ENCODE data around the gene TBC1D22A. TPM values are rescaled to one million over a fixed set of nuclear protein-coding genes. Genes with fewer than 3 reads are reported as not detected.

The TBC1D22A gene
- total and polyA plus RNA-seq, 2 experiments from 2014 or later, result 9.6 to 13.3 TPM

DNA sequence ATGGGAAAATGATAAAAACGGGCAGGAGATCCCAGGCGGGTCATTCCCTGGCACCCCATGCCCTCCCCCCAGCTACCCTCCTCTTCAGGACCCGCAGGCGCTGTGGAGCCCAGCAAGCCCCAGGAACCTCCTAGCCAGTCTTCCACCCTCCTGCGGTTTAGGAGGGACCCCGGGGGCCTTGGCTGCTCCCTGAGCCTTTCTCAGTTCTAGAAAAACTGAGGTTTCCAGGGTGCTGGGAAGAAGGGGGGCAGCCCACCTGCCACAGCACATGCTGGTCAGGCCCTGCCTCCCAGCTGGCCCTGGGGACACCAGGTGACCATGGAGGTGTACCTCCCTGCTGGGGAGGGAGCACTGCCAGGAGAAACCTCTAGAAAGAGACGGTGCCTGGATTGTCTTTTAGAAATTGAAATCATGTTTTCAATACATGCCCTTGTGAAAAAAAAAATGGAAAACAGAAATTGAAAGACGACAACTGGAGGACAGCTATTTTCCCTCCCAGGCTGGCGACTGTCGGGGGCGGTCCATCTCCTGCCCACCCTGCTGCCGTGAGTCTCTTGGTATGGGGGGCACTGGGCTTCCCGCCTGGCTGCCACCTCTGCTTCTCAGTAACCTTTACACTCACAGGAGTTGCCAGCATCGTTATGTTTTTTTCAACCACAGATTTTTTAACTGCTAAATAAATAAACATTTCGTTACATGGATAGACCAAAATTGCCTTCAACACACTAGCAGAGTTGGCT lies 398.5 kb downstream of the TBC1D22A start (continued):
- no peak for TF ChIP-seq EZH2phosphoT487 (IDR thresholded peaks at IDR 0.05; ENCODE audit: unreplicated experiment)
- TF ChIP-seq, protein P1, sequence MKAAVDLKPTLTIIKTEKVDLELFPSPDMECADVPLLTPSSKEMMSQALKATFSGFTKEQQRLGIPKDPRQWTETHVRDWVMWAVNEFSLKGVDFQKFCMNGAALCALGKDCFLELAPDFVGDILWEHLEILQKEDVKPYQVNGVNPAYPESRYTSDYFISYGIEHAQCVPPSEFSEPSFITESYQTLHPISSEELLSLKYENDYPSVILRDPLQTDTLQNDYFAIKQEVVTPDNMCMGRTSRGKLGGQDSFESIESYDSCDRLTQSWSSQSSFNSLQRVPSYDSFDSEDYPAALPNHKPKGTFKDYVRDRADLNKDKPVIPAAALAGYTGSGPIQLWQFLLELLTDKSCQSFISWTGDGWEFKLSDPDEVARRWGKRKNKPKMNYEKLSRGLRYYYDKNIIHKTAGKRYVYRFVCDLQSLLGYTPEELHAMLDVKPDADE (IDR thresholded peaks at IDR 0.05), result no peak
- TF ChIP-seq ZNF331 (CRISPR knock-in tag; IDR thresholded peaks at IDR 0.05; ENCODE audit: low read depth), result no peak

DNA sequence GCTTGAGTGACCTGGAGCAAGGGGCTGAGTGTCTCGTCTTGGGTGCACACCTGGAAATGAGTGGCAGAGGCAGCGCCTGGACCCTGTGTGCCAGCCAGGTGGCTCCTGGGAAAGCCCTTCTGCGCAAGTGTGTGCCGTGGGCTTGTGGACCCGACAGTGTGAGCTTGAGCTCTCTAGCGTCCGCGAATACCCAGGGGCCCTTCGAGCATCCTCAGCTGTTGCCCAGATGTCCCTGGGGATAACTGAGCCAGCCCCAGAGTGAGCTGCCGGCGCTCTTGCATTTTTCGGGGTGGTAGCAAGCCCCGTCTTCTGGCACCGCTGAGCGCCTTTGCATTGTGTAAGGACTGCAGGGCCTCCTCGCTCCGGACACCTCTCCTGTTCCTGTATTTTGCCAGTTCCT lies 399.2 kb downstream of the TBC1D22A start:
- no peak overlapping the region for H3K27ac ChIP-seq (ENCODE audit: low read depth)
- H3K36me3 ChIP-seq (ENCODE audit: insufficient read depth), result no peaks in the 10 kb centered on the region
- no peaks in the 10 kb centered on the region for H3K9me3 Mint-ChIP-seq
- no peak overlapping the region for H2AFZ ChIP-seq
- H3K4me3 Mint-ChIP-seq, result no peak overlapping the region
- H3K4me3 ChIP-seq, result no peak overlapping the region
- H3K27me3 Mint-ChIP-seq (ENCODE audit: insufficient read depth, low read depth, poor library complexity), result peaks cover 2% of the 10 kb centered on the region
- H3K27me3 ChIP-seq (ENCODE audit: insufficient read depth), result no peaks in the 10 kb centered on the region
- H3K27ac Mint-ChIP-seq, result no peak overlapping the region
- no peaks in the 10 kb centered on the region for H3K79me2 ChIP-seq (replicated peaks; ENCODE audit: insufficient read depth)
- no peaks in the 10 kb centered on the region for H3K4me1 ChIP-seq (ENCODE audit: insufficient read depth)
- ATAC-seq (no peak), DNase-seq (ENCODE audit: low spot score) (no peak)
- no peaks in the 10 kb centered on the region for H4K20me1 ChIP-seq (replicated peaks; ENCODE audit: insufficient read depth)
- no peaks in the 10 kb centered on the region for H3F3A ChIP-seq (replicated peaks; ENCODE audit: low read depth)
- H3K4me2 ChIP-seq, result no peak overlapping the region
- 0 out of 3 replicates have a peak, but pooled peaks cover 4% of the 10 kb centered on the region for H3K4me1 Mint-ChIP-seq
- H3K9me2 ChIP-seq (ENCODE audit: insufficient read depth), result no peaks in the 10 kb centered on the region
- H3K36me3 Mint-ChIP-seq (ENCODE audit: low read depth), result peaks cover 3% of the 10 kb centered on the region; the same call in 1 of the 3 replicates
- TF ChIP-seq EZH2phosphoT487 (IDR thresholded peaks at IDR 0.05; ENCODE audit: unreplicated experiment) (no peak), JUNB (IDR thresholded peaks at IDR 0.05; ENCODE audit: unreplicated experiment) (no peak), ZNF114 (CRISPR knock-in tag; IDR thresholded peaks at IDR 0.05) (no peak), STAT1 (IDR thresholded peaks at IDR 0.05; ENCODE audit: unreplicated experiment) (no peak), CREB1 (CRISPR knock-in tag; IDR thresholded peaks at IDR 0.05; ENCODE audit: low read depth) (no peak), ZNF331 (CRISPR knock-in tag; IDR thresholded peaks at IDR 0.05; ENCODE audit: low read depth) (no peak), POLR2AphosphoS5 (IDR thresholded peaks at IDR 0.05; ENCODE audit: low read depth) (no peak)
- TF ChIP-seq, protein P1 (IDR thresholded peaks at IDR 0.05), result no peak
- TF ChIP-seq, protein P2, sequence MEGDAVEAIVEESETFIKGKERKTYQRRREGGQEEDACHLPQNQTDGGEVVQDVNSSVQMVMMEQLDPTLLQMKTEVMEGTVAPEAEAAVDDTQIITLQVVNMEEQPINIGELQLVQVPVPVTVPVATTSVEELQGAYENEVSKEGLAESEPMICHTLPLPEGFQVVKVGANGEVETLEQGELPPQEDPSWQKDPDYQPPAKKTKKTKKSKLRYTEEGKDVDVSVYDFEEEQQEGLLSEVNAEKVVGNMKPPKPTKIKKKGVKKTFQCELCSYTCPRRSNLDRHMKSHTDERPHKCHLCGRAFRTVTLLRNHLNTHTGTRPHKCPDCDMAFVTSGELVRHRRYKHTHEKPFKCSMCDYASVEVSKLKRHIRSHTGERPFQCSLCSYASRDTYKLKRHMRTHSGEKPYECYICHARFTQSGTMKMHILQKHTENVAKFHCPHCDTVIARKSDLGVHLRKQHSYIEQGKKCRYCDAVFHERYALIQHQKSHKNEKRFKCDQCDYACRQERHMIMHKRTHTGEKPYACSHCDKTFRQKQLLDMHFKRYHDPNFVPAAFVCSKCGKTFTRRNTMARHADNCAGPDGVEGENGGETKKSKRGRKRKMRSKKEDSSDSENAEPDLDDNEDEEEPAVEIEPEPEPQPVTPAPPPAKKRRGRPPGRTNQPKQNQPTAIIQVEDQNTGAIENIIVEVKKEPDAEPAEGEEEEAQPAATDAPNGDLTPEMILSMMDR (conservative IDR thresholded peaks at IDR 0.05; ENCODE audit: low read depth in 2 of 2), result no peak
- TF ChIP-seq, protein P3, sequence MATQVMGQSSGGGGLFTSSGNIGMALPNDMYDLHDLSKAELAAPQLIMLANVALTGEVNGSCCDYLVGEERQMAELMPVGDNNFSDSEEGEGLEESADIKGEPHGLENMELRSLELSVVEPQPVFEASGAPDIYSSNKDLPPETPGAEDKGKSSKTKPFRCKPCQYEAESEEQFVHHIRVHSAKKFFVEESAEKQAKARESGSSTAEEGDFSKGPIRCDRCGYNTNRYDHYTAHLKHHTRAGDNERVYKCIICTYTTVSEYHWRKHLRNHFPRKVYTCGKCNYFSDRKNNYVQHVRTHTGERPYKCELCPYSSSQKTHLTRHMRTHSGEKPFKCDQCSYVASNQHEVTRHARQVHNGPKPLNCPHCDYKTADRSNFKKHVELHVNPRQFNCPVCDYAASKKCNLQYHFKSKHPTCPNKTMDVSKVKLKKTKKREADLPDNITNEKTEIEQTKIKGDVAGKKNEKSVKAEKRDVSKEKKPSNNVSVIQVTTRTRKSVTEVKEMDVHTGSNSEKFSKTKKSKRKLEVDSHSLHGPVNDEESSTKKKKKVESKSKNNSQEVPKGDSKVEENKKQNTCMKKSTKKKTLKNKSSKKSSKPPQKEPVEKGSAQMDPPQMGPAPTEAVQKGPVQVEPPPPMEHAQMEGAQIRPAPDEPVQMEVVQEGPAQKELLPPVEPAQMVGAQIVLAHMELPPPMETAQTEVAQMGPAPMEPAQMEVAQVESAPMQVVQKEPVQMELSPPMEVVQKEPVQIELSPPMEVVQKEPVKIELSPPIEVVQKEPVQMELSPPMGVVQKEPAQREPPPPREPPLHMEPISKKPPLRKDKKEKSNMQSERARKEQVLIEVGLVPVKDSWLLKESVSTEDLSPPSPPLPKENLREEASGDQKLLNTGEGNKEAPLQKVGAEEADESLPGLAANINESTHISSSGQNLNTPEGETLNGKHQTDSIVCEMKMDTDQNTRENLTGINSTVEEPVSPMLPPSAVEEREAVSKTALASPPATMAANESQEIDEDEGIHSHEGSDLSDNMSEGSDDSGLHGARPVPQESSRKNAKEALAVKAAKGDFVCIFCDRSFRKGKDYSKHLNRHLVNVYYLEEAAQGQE (IDR thresholded peaks at IDR 0.05; ENCODE audit: unreplicated experiment), result no peak
